GM18861 (cell line): ENCODE measurements around the gene TPGS1.
A peak's percentile ranks its signal among the peaks of the same experiment; 100 is the strongest.

Experiments
- ATAC-seq: cut with Tn5 transposase; IDR thresholded peaks from one replicate; pipeline ENCODE4 v1.9.1; 2021; ENCODE audit not compliant: unreplicated experiment

TPGS1 gene

DNA sequence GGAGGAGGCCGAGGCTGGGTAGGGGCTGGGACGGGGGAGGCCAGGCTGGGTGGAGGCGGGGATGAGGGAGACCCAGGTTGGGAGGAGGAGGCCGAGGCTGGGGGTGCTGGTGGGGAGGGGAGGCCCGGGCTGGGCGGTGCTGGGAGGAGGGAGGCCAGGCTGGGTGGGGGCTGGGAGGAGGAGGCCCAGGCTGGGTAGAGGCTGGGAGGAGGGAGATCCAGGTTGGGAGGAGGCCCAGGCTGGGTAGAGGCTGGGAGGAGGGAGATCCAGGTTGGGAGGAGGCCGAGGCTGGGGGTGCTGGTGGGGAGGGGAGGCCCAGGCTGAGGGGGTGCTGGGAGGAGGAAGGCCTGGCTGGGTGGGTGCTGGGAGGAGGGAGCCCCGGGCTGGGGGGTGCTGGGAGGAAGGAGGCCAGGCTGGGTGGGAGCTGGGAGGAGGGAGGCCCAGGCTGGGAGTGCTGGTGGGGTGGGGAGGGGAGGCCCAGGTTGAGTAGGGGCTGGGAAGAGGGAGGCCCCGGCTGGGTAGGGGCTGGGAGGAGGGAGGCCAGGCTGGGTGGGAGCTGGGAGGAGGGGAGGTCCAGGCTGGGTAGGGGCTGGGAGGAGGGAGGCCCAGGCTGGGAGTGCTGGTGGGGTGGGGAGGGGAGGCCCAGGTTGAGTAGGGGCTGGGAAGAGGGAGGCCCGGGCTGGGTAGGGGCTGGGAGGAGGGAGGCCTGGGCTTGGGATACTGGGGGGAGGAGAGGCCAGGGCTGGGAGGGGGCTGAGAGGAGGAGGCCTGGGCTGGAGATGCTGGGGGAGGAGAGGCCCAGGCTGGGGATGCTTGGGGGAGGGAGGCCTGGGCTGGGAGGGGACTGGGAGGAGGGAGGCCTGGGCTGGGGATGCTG lies 10.7 kb downstream of the TPGS1 start:
- no peak for ATAC-seq

DNA sequence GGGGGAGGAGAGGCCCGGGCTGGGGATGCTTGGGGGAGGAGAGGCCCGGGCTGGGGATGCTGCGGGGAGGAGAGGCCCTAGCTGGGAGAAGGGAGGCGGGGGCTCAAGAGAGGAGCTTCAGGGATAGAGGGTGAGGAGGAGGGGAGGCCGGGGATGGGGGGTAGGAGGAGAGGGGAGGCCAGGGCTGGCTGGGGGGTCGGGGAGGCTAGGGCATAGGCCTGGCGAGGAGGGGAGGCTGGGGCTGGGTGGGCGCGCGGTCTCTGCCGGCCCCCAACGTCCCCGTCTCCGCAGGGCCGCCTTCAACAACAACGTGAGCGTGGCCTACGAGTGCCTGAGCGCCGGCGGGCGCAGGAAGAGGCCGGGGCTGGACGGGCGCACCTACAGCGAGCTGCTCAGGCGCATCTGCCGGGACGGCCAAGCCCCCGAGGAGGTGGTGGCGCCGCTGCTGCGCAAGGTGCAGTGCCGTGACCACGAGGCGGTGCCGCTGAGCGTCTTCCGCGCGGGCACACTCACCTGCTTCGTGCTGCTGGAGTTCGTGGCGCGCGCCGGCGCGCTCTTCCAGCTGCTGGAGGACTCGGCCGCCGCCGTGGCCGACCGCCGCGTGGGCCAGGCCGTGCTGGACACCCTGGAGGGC lies 11.4 kb downstream of the TPGS1 start:
- ATAC-seq: no peak

DNA sequence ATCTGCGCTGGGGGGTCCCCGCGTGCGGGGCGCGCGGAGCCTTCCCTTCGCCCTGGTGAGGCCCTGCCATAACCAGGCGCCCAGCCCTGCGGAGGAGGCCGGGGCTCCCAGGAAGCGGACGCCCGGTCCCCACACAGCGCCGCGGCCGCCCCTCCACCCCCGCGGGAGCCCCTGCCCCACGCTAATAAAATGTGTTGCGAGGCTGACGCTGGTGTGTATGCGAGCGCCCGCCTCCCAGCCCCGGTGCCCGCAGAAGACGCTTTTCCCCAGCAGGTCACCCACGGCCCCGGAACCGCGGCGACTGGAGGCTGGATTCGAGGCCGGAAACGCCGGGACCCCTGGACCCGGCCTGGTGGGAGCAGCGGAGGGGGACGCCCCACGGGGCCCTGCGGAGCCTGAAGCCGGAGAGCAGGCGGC lies 12.2 kb downstream of the TPGS1 start:
- ATAC-seq: no peak

DNA sequence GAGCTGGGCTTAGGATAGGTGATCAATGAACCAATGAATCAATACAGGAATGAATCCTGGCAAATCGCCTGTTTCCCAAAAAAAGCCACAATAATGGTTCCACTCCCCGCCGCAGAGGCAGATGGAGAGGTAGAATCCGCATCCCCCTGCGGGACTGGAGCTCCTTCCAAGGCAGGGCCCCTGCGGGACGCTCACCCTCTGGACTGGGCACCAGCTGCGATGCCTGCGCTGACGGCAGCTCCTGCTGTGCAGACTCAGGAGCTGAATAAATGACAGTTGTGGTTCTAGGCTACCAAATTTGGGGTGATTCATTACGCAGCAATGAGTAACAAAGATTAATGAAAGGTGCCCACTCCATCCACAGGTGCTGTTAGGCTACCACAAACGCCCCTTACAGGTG lies 15.4 kb downstream of the TPGS1 start:
- no peak for ATAC-seq

DNA sequence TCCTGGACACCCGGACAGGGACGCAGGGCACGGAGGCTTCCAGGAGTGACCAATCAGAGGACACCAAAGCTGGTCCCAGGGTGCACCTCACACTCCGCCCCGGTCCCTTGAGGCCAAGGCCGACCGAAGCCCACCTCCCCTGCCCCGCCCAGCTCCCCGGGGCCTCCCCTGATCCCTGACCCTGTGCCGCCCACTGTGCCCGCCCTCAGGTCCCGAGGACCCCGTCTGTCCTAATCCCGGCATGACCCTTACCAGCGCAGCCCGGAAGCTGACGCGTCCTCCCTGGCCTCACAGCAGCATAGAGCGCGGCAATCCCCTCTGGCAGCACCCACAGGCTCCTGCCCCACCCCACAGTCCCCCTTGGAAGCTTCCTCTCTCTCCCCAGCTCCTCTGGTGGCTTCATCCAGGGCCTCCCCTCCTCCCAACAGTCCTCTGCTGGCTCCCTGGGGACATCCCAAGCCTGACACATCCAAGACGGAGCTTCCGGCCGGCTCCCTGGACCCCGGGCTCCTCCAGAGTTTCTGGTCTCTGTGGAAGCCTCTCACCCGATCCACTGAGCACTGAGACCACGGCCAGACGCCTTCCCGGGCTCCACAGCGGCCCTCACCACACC lies 16.9 kb downstream of the TPGS1 start:
- no peak for ATAC-seq

DNA sequence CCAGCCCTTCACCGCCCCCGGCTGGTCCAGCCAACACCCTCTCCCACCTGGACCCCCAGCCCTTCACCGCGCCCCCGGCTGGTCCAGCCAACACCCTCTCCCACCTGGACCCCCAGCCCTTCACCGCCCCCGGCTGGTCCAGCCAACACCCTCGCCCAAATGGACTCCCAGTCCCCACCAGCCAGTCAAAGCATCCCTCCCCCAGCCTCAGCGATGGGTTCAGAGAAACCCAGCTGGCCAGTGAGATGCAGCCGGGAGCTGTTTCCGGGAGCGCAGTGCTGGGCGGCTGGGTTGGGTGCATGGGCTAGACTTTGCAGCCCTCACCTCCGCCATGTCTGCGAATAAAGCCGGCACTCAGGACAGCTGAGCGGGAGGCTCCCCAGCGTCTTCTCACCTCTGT lies 17.7 kb downstream of the TPGS1 start:
- ATAC-seq: no peak

DNA sequence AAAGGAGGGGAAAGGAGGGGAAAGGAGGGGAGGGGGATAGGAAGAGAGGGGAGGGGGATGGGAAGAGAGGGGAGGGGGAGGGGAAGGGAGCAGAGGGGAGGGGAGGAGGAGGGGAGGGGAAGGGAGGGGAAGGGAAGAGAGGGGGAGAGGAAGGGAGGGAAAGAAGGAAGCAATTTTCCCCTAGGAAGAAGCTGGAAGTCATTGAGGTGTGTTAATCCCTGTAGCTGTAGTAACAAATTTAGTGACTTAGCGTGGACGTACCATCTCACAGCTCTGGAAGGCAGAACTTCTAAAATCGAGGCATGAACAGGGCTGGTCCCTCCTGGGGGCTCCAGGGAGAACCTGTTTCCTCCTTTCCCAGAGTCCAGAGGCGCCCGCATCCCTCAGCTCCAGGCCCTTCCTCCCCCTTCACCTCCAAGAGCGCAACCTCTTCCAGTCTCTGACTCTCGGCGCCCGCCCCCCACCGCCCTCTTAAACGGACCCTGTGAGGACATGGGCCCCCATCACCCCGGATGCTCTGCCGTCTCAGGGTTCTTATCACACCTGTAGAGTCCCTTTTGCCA lies 18.6 kb downstream of the TPGS1 start:
- no peak for ATAC-seq

DNA sequence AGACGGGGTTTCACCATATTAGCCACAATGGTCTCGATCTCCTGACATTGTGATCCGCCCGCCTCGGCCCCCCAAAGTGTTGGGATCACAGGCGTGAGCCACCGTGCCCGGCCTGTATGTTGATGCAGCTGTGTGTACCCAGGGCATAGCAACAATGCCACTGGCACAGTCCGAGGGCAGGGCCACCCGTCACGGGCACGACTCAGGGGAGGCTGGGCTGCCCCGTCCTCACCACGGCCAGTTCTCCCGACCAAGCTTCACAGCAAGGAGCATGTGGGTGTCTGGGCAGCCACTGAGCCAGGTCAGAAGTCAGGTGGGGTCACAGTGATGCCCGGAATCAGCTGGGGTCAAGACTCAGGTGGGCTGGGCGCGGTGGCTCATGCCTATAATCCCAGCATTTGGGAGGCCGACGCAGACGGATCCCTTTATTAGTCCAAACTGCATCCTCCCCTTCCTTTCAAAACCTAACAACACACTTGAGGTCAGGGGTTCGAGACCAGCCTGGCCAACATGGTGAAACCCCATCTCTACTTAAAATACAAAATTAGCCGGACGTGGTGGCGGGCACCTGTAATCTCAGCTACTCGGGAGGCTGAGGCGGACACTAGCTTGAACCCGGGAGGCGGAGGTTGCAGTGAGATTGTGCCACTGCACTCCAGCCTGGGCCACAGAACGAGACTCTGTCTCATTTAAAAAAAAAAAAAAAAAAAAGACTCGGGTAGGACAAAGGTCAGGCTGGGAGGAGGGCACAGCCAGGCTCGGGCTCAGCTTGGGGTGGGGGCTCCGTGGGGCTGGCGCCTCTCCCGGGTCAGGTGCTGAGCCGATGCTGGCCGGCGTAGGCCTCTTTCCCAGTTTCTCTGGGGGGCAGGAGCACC lies 23.1 kb downstream of the TPGS1 start:
- no peak for ATAC-seq

DNA sequence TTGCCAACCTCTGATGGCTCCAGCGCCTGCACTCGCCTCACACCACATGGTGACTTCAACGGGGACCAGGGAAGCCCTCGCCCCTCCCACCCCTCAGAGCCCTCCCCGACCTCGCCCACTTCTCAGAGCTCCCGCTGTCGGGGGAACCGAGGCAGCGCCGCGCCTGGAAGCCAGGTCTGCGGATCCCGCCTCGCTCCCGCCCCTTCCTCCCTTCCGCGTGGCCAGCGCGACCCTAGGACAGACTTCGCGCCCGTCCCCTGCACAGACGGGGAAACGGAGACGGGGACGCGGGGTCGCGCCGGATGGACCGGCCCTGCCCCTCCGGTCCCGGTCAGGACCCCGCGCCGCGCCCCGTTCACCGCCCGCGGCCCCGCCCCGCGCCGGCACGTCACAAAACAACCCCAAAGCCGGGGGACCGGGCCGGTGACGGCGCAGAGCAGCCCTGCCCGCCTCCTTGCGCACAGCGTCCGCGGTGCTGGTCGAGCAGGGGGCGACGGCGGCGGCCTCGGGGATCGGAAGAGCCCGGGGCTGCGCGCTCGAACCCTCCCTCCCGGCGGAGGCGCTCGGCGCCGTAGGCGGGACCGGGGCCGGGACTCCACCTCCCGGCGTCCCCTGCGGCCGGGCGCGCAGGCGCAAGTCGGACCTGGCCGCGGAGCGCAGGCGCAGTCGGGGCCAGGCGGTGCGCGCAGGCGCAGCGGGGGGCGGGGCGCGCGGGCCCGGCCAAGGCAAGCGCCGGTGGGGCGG lies 23.9 kb downstream of the TPGS1 start:
- ATAC-seq: peak; percentile 40

DNA sequence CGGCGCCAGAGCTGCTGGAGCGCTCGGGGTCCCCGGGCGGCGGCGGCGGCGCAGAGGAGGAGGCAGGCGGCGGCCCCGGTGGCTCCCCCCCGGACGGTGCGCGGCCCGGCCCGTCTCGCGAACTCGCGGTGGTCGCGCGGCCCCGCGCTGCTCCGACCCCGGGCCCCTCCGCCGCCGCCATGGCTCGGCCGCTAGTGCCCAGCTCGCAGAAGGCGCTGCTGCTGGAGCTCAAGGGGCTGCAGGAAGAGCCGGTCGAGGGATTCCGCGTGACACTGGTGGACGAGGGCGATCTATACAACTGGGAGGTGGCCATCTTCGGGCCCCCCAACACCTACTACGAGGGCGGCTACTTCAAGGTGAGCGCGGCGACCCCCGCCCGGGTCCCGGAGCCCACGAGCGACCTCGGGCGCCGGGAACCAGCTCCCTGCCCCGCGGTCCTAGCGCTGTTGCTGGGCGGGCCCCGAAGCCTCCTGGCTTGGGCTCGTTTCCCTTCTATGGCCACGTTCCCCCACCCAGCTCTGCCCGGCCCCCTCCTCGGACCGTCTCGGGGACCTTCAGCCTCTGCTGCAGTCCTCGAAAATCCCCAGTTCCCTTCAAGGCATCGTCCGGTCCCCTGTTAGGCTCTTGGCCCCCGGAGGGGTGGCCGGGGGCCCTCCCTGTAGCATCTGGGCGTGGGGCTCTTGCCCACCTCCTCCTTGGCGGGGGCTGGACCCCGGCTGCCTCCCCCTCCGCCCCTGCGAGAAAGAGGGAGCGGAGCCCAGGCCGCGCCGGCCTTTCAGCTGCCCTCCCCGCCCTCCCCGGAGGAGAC lies 24.7 kb downstream of the TPGS1 start, which contains the start of gene CDC34:
TSS of gene CDC34 (plus strand) at position 8 of the 808 bp plus-strand sequence. CDS start at position 180, 172 bp downstream.
- peak; percentile 4 for ATAC-seq

DNA sequence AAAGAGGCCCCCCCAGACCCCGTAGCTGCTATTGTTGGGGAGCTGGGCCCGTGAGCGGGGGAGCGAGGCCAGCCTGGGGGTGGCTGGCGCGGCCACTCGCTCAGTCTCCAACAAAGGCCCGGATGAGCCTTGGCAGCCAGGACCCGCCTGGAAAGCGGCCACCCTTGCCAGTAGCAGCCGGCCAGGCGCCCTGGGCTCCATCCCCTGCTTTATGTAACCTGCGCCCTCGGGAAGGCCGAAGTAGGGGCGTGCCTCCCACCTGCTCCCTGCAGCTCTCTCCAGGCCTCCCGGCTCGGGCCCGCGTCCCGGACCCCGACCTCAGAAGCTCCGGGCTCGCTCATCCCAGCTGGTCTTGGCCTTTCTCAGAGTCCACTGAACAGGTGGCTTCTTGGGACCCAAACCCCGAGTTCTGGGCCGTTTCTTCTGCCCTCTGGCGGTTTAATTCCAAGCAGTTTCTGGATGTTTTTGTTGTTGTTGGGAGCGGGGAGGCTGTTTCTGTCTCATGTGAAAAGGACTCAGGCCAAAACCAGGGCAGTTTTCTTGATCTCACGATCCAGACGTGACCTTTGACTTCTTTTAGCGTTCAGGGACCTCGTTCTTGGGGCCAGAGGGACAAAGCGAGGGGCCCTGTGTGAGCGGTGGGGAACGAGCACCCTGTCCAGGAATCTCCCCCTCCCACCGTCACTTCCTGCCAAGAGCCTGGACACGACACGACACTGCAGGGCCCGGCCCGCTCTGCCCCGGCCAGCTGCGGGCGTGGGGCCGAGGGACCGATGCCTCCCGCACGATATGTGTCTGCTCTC lies 25.5 kb downstream of the TPGS1 start:
- no peak for ATAC-seq

DNA sequence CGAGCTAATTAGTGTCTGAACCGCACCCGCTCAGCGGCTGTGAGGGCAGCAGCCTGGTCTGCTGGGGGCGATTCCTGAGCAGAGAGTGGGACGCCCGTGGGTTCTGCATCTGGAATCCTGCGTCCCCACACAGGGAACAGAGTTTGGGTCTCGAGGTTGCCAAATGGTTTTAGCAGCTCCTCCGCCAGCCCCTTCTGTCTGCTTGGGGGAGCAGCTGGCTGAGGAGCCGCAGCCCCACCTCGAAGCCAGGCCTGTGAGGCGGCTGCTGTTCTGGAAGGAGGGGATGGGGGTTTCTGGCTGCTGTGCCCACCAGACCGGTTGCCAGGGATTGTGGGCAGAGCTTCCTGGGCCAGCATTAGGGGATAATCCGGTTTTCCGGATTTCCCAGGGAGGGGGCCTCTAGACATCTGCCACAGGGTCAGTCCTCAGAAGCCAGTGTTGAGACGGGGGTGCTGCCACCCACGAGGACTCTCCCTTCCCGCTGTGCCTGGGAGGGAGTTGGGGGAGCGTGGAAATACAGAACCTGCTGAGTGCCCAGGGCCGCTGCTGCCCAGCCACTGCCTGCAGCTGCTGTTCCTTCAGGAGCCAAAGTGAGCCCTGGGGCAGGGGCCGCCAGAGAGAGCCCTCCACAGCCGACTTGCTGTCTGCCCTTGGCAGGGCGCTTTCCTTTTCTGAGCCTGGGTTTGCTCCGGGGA lies 26.2 kb downstream of the TPGS1 start:
- no peak for ATAC-seq

DNA sequence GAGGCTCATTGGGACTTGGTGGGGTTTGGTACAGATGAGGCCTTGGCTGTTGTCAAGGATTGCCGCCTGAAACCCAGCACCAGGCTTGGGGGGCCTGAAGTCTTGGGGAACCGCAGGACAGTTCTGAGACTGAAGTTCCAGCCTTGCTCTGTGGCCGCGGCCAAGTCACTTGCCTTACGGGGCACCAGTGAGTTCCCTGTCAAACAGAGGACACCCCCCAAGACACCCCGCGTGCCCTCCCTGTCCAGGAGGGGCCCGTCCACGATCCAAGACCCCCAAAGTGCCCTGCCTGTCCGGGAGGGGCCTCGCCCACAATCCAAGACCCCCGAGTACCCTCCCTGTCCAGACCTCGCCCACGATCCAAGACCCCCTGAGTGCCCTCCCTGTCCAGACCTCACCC lies 26.8 kb downstream of the TPGS1 start:
- no peak for ATAC-seq

DNA sequence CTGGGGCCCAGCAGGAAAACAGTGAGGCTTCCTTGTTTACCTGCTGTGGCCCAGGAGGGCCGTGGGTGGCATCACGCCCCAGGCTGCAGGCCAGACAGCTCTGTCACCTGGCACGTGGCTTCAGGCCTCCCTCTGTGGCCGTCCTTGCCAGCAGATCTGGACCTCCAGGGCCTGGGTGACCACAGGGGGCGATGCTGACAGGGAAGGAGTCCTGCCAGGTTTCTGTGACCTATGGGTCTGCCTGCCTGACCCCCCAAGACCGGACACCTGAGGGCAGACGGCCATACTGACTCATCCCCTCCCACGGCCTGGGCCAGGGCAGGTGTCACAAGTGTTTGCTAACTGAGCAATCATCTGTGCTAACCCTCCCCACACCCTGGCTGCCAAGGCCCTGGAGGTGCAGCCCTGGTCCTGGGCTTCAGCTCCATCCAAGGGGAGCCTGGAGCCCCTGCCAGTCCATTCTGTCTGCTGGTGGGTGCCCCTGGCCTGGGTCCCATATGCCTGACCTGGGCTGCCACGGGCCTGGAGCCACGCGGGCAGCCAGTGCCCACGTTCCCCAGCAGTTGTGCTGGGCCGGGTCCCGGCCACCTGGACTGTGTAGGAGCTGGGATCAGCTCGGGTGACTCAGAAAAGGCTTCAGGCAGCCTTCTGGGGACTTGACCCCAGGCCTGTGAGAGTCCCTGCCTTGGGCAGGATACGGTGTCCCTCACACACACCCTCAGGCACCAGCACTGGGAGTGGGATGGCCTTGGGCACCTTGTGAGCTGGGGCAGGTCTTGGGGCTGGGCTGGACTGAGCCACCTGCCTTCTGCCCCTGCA lies 27.9 kb downstream of the TPGS1 start:
- ATAC-seq: no peak

DNA sequence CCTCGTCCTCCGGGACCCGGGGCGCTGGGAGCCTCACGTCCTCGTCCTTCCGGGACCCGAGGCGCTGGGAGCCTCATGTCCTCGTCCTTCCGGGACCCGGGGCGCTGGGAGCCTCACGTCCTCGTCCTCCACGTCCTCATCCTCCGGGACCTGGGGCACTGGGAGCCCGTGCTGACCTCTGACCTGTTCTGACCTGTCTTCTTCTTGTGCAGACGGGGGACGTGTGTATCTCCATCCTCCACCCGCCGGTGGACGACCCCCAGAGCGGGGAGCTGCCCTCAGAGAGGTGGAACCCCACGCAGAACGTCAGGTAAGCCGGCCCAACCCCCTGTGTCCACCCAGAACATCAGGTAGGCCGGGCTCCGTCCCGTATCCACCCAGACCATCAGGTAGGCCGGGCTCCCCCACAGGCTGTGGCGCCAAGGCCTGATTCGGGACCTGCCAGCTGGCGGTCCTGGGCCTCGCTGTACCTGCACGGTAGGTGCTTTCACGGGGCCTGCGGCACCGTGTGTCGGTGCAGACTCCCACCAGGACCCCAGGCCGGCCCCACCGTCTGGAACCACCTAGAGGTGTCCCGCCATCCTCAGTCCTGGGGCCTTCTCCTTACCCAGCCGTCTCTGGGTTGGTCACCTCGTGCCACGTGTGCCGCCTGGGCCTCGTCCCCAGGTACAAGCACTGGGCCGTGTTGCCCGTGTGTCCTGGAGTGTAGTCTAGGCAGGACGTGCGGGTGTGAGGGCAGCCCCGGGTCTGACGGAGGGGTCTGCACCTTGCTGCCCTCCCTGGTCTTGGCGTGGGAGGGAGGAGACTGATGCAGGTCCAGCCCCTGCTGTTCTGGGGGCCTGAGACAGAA lies 29.0 kb downstream of the TPGS1 start:
- ATAC-seq: no peak

DNA sequence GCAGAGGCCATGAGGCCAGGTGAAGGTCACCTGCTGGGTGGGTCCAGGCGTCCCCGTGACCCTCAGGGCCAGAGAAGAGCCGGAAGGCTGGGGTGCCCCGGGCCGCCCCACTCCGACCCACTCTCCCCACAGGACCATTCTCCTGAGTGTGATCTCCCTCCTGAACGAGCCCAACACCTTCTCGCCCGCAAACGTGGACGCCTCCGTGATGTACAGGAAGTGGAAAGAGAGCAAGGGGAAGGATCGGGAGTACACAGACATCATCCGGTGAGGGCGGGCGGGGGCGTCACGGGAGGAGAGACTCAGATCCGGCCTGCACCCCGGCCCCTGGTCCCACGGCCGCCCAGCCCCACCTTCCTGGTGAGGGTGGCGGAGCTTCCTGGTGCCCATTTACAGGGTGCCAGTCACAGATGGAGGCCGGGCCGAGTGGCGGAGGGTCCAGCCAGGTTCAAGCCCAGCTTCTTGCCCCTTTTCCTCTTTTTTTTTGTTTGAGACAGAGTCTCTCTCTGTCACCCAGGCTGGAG lies 29.6 kb downstream of the TPGS1 start:
- no peak for ATAC-seq
